Stimulated activated naive CD8-positive, alpha-beta T cell treated with anti-CD3 and anti-CD28 coated beads, Interleukin-15, Interleukin-2, amounts not matched to agents 100 ng/mL and 50 ng/mL, for 24 hours (primary cell): ENCODE data around the gene LRRC28.

Experiments used
- H3K27ac Mint-ChIP-seq: one replicate; pipeline ENCODE4 v1.8.0; 2021; ENCODE audit warnings: mild to moderate bottlenecking, mixed read lengths
- H3K27me3 Mint-ChIP-seq: one replicate; pipeline ENCODE4 v1.8.0; 2021; ENCODE audit warnings: mixed read lengths
- H3K36me3 Mint-ChIP-seq: one replicate; pipeline ENCODE4 v1.8.0; 2021; ENCODE audit warnings: low read depth, mixed read lengths
- H3K4me1 Mint-ChIP-seq: one replicate; pipeline ENCODE4 v1.8.0; 2021; ENCODE audit warnings: low read depth, mixed read lengths
- H3K4me3 Mint-ChIP-seq: one replicate; pipeline ENCODE4 v1.8.0; 2021; ENCODE audit warnings: mild to moderate bottlenecking, mixed read lengths
- H3K9me3 Mint-ChIP-seq: one replicate; pipeline ENCODE4 v1.8.0; 2021; ENCODE audit warnings: mixed read lengths

The LRRC28 gene

DNA sequence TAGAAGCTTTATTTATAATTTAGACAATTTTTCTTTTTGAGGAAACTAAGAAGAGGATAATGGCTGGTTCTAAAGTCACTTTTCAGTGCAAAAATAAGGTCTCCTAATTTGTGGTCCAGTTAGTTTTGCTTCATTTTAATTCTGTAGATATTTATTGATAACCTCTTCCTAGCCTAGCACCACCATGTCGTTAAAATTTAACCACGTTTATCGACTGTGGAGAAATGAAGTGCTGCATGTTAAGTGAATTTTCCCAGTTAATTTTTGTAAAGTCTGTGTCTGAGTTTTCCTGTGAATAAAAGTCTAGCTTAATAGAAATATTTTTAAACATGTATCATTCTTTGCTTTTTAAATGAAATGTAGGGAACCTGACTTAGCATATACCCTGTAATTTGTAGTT lies 16.7 kb downstream of the LRRC28 start:
- H3K27ac Mint-ChIP-seq: no peak overlapping the region
- H3K36me3 Mint-ChIP-seq: peaks cover 4% of the 10 kb centered on the region
- H3K9me3 Mint-ChIP-seq: no peaks in the 10 kb centered on the region
- H3K4me3 Mint-ChIP-seq: no peak overlapping the region
- no peaks in the 10 kb centered on the region for H3K27me3 Mint-ChIP-seq
- no peaks in the 10 kb centered on the region for H3K4me1 Mint-ChIP-seq

DNA sequence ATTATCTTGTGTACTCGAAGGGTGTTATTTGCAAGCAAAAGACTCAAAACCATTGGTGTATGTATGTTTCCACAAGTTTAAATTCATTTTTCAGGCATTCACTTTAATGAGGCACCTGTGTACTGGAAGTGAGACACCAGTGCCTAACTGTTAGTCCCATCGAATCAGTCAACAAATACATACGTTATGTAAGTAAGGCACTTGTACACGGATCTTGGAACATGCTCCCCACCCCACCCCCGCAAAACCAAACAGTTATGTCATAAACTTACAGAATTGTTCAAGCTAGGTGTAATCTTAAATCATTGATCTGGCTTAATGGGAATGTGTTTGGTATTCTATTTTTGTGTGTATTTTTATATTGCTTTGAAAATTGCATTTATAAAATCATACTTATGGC lies 17.1 kb downstream of the LRRC28 start:
- Mint-ChIP-seq H3K27ac (no peak overlapping the region), H3K9me3 (no peaks in the 10 kb centered on the region), H3K4me1 (no peaks in the 10 kb centered on the region), H3K4me3 (no peak overlapping the region), H3K36me3 (peaks cover 3% of the 10 kb centered on the region), H3K27me3 (no peaks in the 10 kb centered on the region)

DNA sequence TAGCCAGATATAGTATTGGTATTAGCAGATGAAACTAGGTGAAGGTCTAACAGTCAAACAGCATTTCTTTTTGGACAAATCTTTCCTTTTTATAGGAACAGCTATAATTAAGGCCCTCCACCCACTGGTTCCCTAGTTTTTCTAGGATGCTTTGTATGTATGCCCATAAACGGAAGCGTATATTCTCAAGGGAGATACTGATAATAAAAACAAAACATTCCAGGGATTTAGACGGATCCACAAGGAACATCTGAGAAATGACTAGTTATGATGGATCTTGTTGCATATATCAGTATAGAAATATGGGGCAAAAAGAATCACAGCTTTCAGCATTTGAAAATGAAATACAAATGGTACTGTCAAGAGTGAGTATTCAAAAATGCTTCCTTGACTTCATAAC lies 22.5 kb downstream of the LRRC28 start:
- peaks cover 1% of the 10 kb centered on the region for H3K9me3 Mint-ChIP-seq
- no peak overlapping the region for H3K4me3 Mint-ChIP-seq
- H3K4me1 Mint-ChIP-seq: peaks cover 12% of the 10 kb centered on the region
- H3K27ac Mint-ChIP-seq: no peak overlapping the region
- H3K36me3 Mint-ChIP-seq: peaks cover 3% of the 10 kb centered on the region
- H3K27me3 Mint-ChIP-seq: no peaks in the 10 kb centered on the region

DNA sequence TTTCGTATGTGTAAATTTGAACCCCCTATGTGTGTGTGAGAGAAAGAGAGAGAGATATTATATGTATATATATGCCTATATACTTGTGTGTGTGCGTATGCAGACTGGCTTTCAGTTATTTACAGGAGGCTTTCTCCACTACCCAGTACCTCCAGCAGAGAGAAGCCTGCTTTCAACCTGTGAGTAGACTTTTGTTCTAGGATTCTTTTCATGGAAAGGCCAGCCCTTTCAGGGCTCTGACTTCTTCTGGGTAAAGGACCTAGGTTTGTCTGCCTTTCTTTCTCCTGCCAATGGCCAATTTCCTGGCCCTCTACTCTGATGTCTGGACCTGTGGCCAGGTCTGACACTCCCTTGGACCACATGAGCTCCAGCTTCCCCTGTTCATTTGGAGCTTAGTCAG lies 23.8 kb downstream of the LRRC28 start:
- H3K36me3 Mint-ChIP-seq: peaks cover 15% of the 10 kb centered on the region
- H3K4me3 Mint-ChIP-seq: no peak overlapping the region
- no peak overlapping the region for H3K27ac Mint-ChIP-seq
- no peaks in the 10 kb centered on the region for H3K27me3 Mint-ChIP-seq
- peaks cover 6% of the 10 kb centered on the region for H3K9me3 Mint-ChIP-seq
- H3K4me1 Mint-ChIP-seq: peaks cover 25% of the 10 kb centered on the region

DNA sequence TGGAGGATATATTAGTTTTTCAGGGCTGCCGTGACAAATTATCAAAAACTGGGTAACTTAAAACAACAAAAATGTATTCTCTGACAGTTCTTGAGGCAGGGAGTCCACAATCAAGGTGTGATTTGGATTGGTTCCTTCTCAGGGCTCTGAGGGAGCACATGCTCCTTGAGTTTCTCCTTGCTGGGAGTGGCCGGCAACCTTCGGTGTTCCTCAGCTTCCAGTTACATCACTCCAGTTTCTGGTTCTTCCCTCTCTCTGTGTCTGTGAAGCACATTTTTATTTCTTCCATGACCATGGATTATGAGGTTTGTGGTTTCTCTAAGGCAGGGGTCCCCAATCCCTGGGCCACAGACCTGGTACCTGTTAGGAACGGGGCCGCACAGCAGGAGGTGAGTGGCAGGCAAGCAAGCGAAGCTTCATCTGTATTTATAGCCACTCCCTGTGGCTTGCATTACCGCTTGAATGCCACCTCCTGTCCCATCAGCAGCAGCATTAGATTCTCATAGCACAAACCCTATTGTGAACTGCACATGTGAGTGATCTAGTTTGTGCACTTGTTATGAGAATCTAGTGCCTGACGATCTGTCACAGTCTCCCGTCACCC lies 24.3 kb downstream of the LRRC28 start:
- Mint-ChIP-seq H3K27ac (no peak overlapping the region), H3K4me3 (no peak overlapping the region), H3K9me3 (peaks cover 6% of the 10 kb centered on the region), H3K36me3 (peaks cover 18% of the 10 kb centered on the region), H3K4me1 (peaks cover 31% of the 10 kb centered on the region), H3K27me3 (no peaks in the 10 kb centered on the region)

DNA sequence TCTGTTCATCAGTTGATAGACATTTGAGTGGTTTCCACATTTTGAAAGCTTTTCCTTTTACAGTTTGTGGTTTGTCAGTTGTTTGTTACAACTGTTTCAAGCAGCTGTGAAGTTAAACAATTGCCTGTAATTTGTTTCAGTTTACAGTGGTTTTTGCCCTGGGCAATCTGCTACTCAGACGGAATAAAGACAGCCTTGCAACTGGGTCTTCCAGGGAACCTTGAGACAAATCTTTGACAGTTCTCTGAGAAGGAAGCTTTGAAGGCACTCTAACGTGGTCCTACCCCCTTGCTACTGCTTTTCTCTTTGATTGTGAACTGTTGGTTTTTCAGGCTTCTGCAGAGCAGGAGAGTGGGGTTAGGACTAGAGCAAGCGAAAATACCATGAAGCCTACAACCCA lies 28.0 kb downstream of the LRRC28 start:
- H3K27me3 Mint-ChIP-seq: no peaks in the 10 kb centered on the region
- H3K4me1 Mint-ChIP-seq: peaks cover 56% of the 10 kb centered on the region
- peaks cover 6% of the 10 kb centered on the region for H3K9me3 Mint-ChIP-seq
- peaks cover 21% of the 10 kb centered on the region for H3K36me3 Mint-ChIP-seq
- H3K27ac Mint-ChIP-seq: peak overlapping the region; percentile 91
- peak overlapping the region; percentile 50 for H3K4me3 Mint-ChIP-seq

DNA sequence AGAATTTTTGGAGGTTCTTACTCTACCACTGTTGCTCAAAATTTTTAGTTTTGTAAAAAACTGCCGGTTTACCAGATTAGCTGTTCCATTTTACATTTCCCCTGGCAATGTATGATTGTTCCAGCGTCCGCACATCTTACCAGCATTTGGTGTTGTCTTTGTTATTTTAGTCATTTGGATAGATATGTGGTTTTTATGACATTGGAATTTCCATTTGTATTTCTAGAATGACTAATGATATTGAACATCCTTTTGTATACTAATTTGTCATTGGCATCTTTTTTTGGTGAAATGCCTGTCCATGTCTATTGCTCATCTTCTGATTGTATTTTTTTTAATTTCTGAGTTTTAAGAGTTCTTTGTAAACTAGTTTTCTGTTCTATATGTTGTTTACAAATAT lies 28.5 kb downstream of the LRRC28 start:
- Mint-ChIP-seq H3K4me3 (peak overlapping the region; percentile 50), H3K9me3 (peaks cover 6% of the 10 kb centered on the region), H3K36me3 (peaks cover 21% of the 10 kb centered on the region), H3K4me1 (peaks cover 62% of the 10 kb centered on the region), H3K27me3 (no peaks in the 10 kb centered on the region), H3K27ac (peak overlapping the region; percentile 91)

DNA sequence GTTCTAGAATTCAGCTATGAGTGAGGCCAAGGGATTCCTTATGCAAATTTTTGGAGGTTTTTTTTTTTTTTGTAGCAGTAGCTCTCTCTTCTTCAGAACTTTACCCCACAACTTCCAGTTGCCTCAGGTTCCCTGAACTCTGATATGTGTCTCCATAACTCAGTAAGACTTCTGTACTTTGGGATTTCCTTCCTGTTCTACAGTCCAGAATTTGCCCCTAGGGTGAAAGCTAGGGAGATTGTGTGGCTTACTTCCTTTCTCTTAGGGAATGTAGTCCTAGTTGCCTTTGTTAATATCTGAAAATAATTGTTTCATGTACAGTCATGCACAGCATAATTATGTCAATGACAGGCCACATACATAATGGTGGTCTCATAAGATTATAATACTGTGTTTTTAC lies 30.8 kb downstream of the LRRC28 start:
- Mint-ChIP-seq H3K36me3 (peaks cover 21% of the 10 kb centered on the region), H3K27ac (no peak overlapping the region), H3K4me3 (no peak overlapping the region), H3K27me3 (no peaks in the 10 kb centered on the region), H3K4me1 (peaks cover 62% of the 10 kb centered on the region), H3K9me3 (peaks cover 6% of the 10 kb centered on the region)

DNA sequence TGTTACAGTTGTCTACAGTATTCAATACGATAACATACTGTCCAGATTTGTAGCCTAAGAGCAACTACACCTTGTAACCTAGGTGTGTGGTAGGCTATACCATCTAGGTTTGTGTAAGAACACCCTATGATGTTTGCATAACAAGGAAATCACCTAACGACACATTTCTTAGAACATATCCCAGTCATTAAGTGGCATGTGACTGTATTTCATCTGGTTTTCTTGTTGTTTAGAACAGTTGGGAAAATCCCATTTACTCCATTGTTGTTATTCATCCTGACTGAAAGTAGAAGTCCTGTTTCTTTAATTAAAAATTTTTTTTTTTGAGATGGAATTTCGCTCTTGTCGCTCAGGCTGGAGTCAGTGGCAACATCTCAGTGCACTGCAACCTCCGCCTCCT lies 31.3 kb downstream of the LRRC28 start:
- peaks cover 6% of the 10 kb centered on the region for H3K9me3 Mint-ChIP-seq
- H3K4me3 Mint-ChIP-seq: no peak overlapping the region
- H3K4me1 Mint-ChIP-seq: peaks cover 60% of the 10 kb centered on the region
- peaks cover 21% of the 10 kb centered on the region for H3K36me3 Mint-ChIP-seq
- no peak overlapping the region for H3K27ac Mint-ChIP-seq
- H3K27me3 Mint-ChIP-seq: no peaks in the 10 kb centered on the region

DNA sequence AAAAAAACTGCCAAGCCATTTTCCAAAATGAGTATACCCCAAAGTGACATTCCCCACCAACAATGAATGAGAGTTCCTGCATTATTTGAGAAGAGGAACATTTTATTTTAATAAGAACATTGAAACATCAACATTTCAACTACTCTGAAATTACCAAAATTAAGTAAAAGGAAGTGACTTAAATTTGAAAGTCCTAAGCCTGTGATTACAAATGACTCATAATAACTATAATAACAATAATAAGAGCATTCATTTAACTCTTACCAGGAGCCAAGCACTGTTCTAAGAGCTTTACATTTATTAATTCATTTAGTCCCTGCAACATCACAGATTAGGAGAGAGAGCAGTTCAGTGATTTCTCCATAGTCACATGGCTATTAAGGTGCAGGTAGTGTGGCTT lies 32.4 kb downstream of the LRRC28 start:
- Mint-ChIP-seq H3K27me3 (no peaks in the 10 kb centered on the region), H3K36me3 (peaks cover 19% of the 10 kb centered on the region), H3K27ac (no peak overlapping the region), H3K4me1 (peaks cover 58% of the 10 kb centered on the region), H3K4me3 (no peak overlapping the region), H3K9me3 (peaks cover 5% of the 10 kb centered on the region)

DNA sequence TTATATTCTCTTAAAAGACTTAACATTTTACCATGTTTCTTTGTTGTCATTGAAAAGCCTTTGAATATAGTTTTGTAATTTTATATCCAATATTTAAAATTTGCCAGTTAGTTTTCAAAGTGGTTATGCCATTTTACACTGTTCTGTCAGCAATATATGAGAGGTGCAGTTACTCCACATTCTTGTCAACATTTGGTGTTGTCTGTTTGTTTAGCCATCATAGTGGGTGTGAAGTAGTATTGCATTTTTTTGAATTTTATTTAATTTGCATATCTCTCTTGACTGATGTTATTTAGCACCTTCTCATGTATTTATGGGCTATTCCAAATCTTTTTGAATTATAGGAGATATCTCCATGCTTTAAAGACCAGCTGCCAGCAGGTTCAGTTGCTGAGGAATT lies 40.4 kb downstream of the LRRC28 start:
- Mint-ChIP-seq H3K4me1 (no peaks in the 10 kb centered on the region), H3K4me3 (no peak overlapping the region), H3K27me3 (no peaks in the 10 kb centered on the region), H3K27ac (no peak overlapping the region), H3K36me3 (peaks cover 33% of the 10 kb centered on the region), H3K9me3 (peaks cover 8% of the 10 kb centered on the region)

DNA sequence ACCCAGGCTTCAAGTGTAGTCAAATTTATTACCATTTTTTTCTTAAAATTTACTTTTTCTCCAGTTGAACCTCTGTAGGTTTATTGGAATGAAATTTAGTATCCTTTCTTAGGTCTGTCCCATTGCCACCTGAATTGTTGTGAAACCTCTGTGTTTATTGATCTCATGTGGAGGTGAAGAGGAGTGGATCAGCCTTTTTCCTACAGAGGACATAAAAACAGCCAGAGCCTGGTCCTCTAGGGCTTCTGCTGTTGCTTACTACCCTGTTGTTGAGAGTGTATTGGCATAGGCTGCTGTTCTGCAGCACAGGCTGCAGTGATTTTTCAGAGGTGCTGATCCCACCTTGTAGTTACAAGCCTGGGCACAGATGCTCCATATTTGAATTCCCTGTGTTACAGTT lies 44.6 kb downstream of the LRRC28 start:
- Mint-ChIP-seq H3K27me3 (no peaks in the 10 kb centered on the region), H3K9me3 (peaks cover 8% of the 10 kb centered on the region), H3K4me3 (no peak overlapping the region), H3K4me1 (no peaks in the 10 kb centered on the region), H3K36me3 (peaks cover 33% of the 10 kb centered on the region), H3K27ac (no peak overlapping the region)

DNA sequence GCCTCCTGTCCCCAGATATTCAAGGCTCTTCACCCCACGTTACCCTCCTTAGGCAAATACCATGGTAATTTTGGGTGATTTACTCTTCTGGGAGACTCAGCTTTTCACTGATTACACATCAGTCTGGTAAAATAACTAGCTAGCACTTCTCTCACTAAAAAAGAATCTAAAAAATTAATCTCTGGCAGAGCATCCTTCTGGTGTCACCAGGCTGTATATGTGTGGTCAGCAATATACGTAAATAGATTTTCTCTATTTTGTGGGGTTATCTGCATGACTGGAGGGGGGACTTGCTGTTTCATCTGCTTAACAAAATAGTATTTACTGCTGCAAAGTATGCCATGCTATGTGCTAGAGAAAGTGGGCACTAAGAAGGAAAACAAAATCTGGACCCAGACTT lies 45.1 kb downstream of the LRRC28 start:
- H3K27me3 Mint-ChIP-seq: no peaks in the 10 kb centered on the region

DNA sequence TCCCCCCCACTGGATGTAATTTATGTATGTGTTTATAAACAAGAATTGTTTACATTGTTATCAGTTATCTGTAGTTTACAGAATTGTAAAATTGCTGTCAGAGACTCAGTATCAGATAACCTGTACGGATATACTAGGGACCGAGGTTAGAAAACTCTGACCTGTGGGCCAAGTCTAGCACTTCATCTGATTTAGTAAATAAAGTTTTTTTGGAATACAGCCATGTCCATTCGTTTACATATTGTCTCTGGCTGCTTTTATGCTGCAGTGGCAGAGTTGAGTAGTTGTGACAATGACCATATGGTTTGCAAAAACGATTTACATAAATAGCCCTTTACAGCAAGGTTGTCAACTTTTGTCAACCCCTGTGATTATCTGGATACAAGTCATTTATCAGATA lies 52.6 kb downstream of the LRRC28 start:
- Mint-ChIP-seq H3K4me3 (no peak overlapping the region), H3K9me3 (no peaks in the 10 kb centered on the region), H3K36me3 (no peaks in the 10 kb centered on the region), H3K4me1 (no peaks in the 10 kb centered on the region), H3K27me3 (no peaks in the 10 kb centered on the region), H3K27ac (no peak overlapping the region)

More for the DNA sequence above, 45.1 kb downstream of the LRRC28 start:
- peaks cover 8% of the 10 kb centered on the region for H3K9me3 Mint-ChIP-seq
- H3K4me3 Mint-ChIP-seq: no peak overlapping the region
- H3K27ac Mint-ChIP-seq: no peak overlapping the region
- H3K4me1 Mint-ChIP-seq: no peaks in the 10 kb centered on the region
- peaks cover 33% of the 10 kb centered on the region for H3K36me3 Mint-ChIP-seq

DNA sequence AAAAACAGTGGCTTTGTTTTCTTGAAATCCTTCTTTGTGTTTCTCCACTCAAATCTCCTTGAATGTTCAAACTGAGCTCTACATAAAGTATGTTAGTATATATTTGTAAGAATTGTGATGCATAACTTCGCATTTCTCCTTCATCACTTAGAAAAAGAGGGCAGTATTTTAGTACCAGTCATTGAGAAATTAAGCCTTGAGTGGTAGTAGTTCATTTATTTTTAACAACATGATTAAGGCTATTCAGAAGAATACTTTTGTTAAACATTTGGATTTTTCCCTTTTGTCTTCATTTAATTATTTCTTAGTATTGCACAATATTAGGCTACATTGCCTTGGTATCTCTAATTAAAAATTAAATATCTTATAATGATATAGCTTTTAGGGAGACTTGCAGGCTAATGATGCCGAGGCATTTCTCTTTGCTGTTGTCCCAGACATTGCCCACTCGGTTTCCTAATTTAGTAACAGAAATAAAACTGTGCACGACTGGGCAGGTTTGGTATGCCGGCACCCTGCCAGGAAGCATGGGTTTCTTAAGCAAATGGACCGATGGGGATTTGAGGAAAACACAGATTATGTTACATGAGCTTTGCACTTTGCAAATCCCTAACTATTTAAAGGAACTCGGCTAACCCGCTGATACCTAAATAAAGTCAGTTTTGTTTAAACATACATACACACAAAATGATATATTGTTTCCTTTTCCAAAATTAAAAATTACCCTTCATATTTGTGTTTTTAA lies 54.7 kb downstream of the LRRC28 start:
- Mint-ChIP-seq H3K36me3 (no peaks in the 10 kb centered on the region), H3K27ac (no peak overlapping the region), H3K4me3 (no peak overlapping the region), H3K9me3 (no peaks in the 10 kb centered on the region), H3K4me1 (no peaks in the 10 kb centered on the region), H3K27me3 (no peaks in the 10 kb centered on the region)
